Articular chondrocyte of knee joint (primary cell): Measurements from ENCODE around the gene OR2AT4. TPM values are rescaled to one million over a fixed set of nuclear protein-coding genes. Genes with fewer than 3 reads are reported as not detected.

Source experiments
- total RNA-seq: library from RNA; depleted of rRNA; stranded (reverse); fragments of >200 nt; gene quantifications from 2 replicates; pipeline ENCODE4 v1.2.3, GENCODE V29; 2012

The OR2AT4 gene
- not detected in 2 replicates for total RNA-seq

GRCh38 chr11:75096456-75097172 is at the start of gene OR2AT4:
Gene OR2AT4 (minus strand): TSS chr11:75096876.

Other genes starting within 250 kb of the OR2AT4 start
- gene XRRA1, start 147.8 kb downstream of the OR2AT4 start, total RNA-seq, result 11.4 and 29.3 TPM in 2 replicates
- gene SPCS2, start 147.6 kb downstream of the OR2AT4 start, total RNA-seq, result 26.9 and 48.7 TPM in 2 replicates
- 10.2 and 10.7 TPM in 2 replicates for gene NEU3, start 107.9 kb downstream of the OR2AT4 start, total RNA-seq
- gene SLCO2B1, start 54.2 kb upstream of the OR2AT4 start, total RNA-seq, result under 0.01 TPM in 1 of 2 replicates, not detected in the other
- gene TPBGL, start 143.9 kb upstream of the OR2AT4 start, total RNA-seq, result 0.11 TPM in 1 of 2 replicates, not detected in the other